Measurements from ENCODE around the gene RAB4B. TPM values are rescaled to one million over a fixed set of nuclear protein-coding genes. Genes with fewer than 3 reads are reported as not detected.
"Not testable (repeated sequence)": the region's sequence is repeated elsewhere in the genome, so short reads cannot be mapped to it uniquely, and the experiment has no call there.

RAB4B gene
- total RNA-seq, 2 experiments from 2014 or later, result 26.6 to 26.9 TPM

DNA sequence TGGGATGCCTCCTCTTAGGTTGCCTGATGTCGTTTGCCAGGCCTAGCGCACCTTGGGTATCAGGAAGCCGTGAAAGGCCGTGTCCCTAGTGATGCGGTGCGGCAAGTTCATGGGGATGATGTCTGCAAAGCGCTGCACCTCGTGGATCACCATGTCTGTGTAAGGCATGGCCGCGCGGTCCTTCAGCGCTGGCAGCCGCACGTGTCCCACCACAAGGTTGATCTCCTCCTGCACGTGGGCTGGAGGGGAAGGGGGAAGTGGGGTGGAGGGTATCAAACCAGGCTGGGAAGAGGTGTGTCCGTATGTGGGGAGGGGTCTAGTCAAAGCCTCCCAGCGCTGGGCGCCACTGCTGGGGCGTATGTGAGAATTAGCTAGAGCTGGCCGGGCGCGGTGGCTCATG, 44.1 kb downstream of the RAB4B start:
- Mint-ChIP-seq H3K4me1 (ENCODE audit: low read depth) (peaks cover 38% of the 10 kb centered on the region), H3K4me3 (no peak overlapping the region), H3K27ac (no peak overlapping the region), H3K36me3 (ENCODE audit: low read depth) (peaks cover 5% of the 10 kb centered on the region), H3K9me3 (peaks cover 2% of the 10 kb centered on the region), H3K27me3 (no peaks in the 10 kb centered on the region)
- Histone ChIP-seq H3K27ac (ENCODE audit: low read depth in 1 of 2, low read length in 2 of 2) (no peak overlapping the region), H3K27me3 (ENCODE audit: control insufficient read depth in 1 of 2, insufficient read depth in 2 of 2, low read length in 2 of 2) (no peaks in the 10 kb centered on the region), H3K4me3 (ENCODE audit: low read length) (no peak overlapping the region), H3K9me3 (ENCODE audit: control insufficient read depth in 1 of 2, insufficient read depth in 1 of 2, low read length in 2 of 2) (no peaks in the 10 kb centered on the region), H3K36me3 (ENCODE audit: insufficient read depth, low read length) (no peaks in the 10 kb centered on the region), H3K4me1 (ENCODE audit: insufficient read depth, low read length) (peaks cover 47% of the 10 kb centered on the region)
- peak in 1 of 14 experiments; percentile 17 for DNase-seq
- intact Hi-C loops (cut with DNase I, micrococcal nuclease), result no loop called here
- TF ChIP-seq CTCF (IDR thresholded peaks at IDR 0.05), result no peak
- CTCF ChIA-PET, result no interaction called here
- ATAC-seq (ENCODE audit: poor library complexity), result no peak
- POLR2A ChIA-PET, result no interaction called here

DNA sequence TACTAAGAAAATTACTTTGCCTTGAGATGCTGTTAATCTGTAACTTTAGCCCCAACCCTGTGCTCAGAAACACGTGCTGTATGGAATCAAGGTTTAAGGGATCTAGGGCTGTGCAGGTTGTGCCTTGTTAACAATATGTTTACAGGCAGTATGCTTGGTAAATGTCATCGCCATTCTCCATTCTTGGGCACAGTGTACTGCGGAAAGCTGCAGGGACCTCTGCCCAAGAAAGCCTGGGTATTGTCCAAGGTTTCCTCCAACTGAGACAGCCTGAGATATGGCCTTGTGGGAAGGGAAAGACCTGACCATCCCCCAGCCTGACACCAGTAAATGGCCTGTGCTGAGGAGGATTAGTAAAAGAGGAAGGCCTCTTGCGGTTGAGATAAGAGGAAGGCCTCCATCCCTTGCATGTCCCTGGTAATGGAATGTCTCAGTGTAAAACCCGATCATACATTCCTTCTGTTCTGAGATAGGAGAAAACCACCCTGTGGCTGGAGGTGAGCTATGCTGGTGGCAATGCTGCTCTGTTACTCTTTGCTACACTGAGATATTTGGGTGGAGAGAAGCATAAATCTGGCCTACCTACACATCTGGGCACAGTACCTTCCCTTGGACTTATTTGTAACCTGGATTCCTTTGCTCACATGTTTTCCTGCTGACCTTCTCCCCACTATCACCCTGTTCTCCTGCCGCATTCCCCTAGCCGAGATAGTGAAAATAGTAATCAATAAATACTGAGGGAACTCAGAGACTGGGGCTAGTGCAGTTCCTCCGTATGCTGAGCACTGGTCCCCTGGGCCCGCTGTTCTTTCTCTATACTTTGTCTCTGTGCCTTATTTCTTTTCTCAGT, 44.9 kb downstream of the RAB4B start:
- ATAC-seq (ENCODE audit: poor library complexity); CTCF ChIA-PET; H3K9me3 Mint-ChIP-seq; H3K9me3 ChIP-seq (ENCODE audit: control insufficient read depth in 1 of 2, insufficient read depth in 1 of 2, low read length in 2 of 2); H3K4me3 ChIP-seq (ENCODE audit: low read length); H3K36me3 ChIP-seq (ENCODE audit: insufficient read depth, low read length); POLR2A ChIA-PET; H3K36me3 Mint-ChIP-seq (ENCODE audit: low read depth); H3K4me3 Mint-ChIP-seq; H3K27me3 ChIP-seq (ENCODE audit: control insufficient read depth in 1 of 2, insufficient read depth in 2 of 2, low read length in 2 of 2); intact Hi-C loops (cut with DNase I, micrococcal nuclease); H3K27me3 Mint-ChIP-seq; H3K27ac ChIP-seq (ENCODE audit: low read depth in 1 of 2, low read length in 2 of 2): not testable (repeated sequence)
- peak in 1 of 14 experiments; percentile 30 for DNase-seq
- Mint-ChIP-seq H3K27ac (peak overlapping the region; percentile 0), H3K4me1 (ENCODE audit: low read depth) (peaks cover 37% of the 10 kb centered on the region)
- peaks cover 48% of the 10 kb centered on the region for H3K4me1 ChIP-seq (ENCODE audit: insufficient read depth, low read length)

DNA sequence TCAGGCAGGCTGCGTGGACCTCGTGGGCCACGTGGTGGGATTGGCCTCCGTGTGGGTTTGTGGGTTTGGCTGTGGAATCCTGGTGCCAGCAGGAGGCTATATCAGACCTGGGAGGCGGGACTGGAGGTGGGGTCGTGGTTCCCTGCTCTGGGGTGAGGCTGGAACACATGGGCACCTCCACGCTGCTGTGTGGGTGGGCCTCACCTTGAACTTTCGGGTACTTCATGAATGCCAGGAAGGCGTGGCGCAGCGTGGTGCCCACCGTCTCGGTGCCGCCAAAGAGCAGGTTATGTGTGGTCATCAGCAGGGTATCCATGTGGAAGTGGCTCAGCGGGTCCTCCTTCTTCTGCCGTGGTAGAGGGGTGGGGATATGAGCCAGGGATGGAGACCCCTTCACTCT, 46.9 kb downstream of the RAB4B start:
- H3K36me3 Mint-ChIP-seq (ENCODE audit: low read depth); H3K4me3 Mint-ChIP-seq; POLR2A ChIA-PET; ATAC-seq (ENCODE audit: poor library complexity); CTCF ChIA-PET; H3K4me3 ChIP-seq (ENCODE audit: low read length); H3K27me3 Mint-ChIP-seq; H3K27me3 ChIP-seq (ENCODE audit: control insufficient read depth in 1 of 2, insufficient read depth in 2 of 2, low read length in 2 of 2); intact Hi-C loops (cut with DNase I, micrococcal nuclease); H3K27ac ChIP-seq (ENCODE audit: low read depth in 1 of 2, low read length in 2 of 2); H3K36me3 ChIP-seq (ENCODE audit: insufficient read depth, low read length); H3K9me3 Mint-ChIP-seq; H3K9me3 ChIP-seq (ENCODE audit: control insufficient read depth in 1 of 2, insufficient read depth in 1 of 2, low read length in 2 of 2): not testable (repeated sequence)
- DNase-seq, result peak in 1 of 14 experiments; percentile 19
- peaks cover 28% of the 10 kb centered on the region for H3K4me1 ChIP-seq (ENCODE audit: insufficient read depth, low read length)
- Mint-ChIP-seq H3K4me1 (ENCODE audit: low read depth) (peaks cover 24% of the 10 kb centered on the region), H3K27ac (peak overlapping the region; percentile 0)

GRCh38 chr19:40825460-40826095, 47.5 kb downstream of the RAB4B start:
- H3K9me3 ChIP-seq (ENCODE audit: control insufficient read depth in 1 of 2, insufficient read depth in 1 of 2, low read length in 2 of 2); H3K9me3 Mint-ChIP-seq; H3K27me3 Mint-ChIP-seq; CTCF ChIA-PET; POLR2A ChIA-PET; ATAC-seq (ENCODE audit: poor library complexity); H3K4me3 Mint-ChIP-seq; H3K36me3 ChIP-seq (ENCODE audit: insufficient read depth, low read length); H3K27me3 ChIP-seq (ENCODE audit: control insufficient read depth in 1 of 2, insufficient read depth in 2 of 2, low read length in 2 of 2); H3K27ac ChIP-seq (ENCODE audit: low read depth in 1 of 2, low read length in 2 of 2); DNase-seq; H3K36me3 Mint-ChIP-seq (ENCODE audit: low read depth); H3K4me3 ChIP-seq (ENCODE audit: low read length): not testable (repeated sequence)
- intact Hi-C loops (cut with DNase I, micrococcal nuclease), result loop anchor here in 1 of 2 experiments (2.0 kb wide), 1 partner anchor 437 kb away; no protein-coding TSS in a partner anchor
- H3K4me1 ChIP-seq (ENCODE audit: insufficient read depth, low read length), result peaks cover 26% of the 10 kb centered on the region
- Mint-ChIP-seq H3K27ac (peak overlapping the region; percentile 76), H3K4me1 (ENCODE audit: low read depth) (peaks cover 23% of the 10 kb centered on the region)

- H3K4me3 Mint-ChIP-seq; ATAC-seq (ENCODE audit: poor library complexity); H3K4me3 ChIP-seq (ENCODE audit: low read length); H3K36me3 ChIP-seq (ENCODE audit: insufficient read depth, low read length); H3K9me3 ChIP-seq (ENCODE audit: control insufficient read depth in 1 of 2, insufficient read depth in 1 of 2, low read length in 2 of 2); DNase-seq; H3K27me3 ChIP-seq (ENCODE audit: control insufficient read depth in 1 of 2, insufficient read depth in 2 of 2, low read length in 2 of 2); H3K9me3 Mint-ChIP-seq; H3K36me3 Mint-ChIP-seq (ENCODE audit: low read depth); CTCF ChIA-PET; H3K27me3 Mint-ChIP-seq; H3K27ac ChIP-seq (ENCODE audit: low read depth in 1 of 2, low read length in 2 of 2): not testable (repeated sequence)
- POLR2A ChIA-PET, result interaction anchor here (0.6 to 1.5 kb wide), 4 partner anchors 28 to 436 kb away, joined by 3 to 8 read pairs (median 5); partner anchors contain the start of genes EGLN2 and RAB4B
- H3K27ac Mint-ChIP-seq, result peak overlapping the region; percentile 85
- peaks cover 26% of the 10 kb centered on the region for H3K4me1 ChIP-seq (ENCODE audit: insufficient read depth, low read length)
- intact Hi-C loops (cut with DNase I, micrococcal nuclease), result loop anchor here in 1 of 2 experiments (2.0 kb wide), 1 partner anchor 436 kb away; no protein-coding TSS in a partner anchor
- peaks cover 23% of the 10 kb centered on the region for H3K4me1 Mint-ChIP-seq (ENCODE audit: low read depth)
Observed at GRCh38 chr19:40826312-40826698, 48.3 kb downstream of the RAB4B start.

- H3K27me3 Mint-ChIP-seq; H3K36me3 Mint-ChIP-seq (ENCODE audit: low read depth); H3K4me3 ChIP-seq (ENCODE audit: low read length); H3K9me3 Mint-ChIP-seq; H3K36me3 ChIP-seq (ENCODE audit: insufficient read depth, low read length); H3K9me3 ChIP-seq (ENCODE audit: control insufficient read depth in 1 of 2, insufficient read depth in 1 of 2, low read length in 2 of 2); CTCF ChIA-PET; H3K27me3 ChIP-seq (ENCODE audit: control insufficient read depth in 1 of 2, insufficient read depth in 2 of 2, low read length in 2 of 2): not testable (repeated sequence)
- intact Hi-C loops (cut with DNase I, micrococcal nuclease), result loop anchor here in 1 of 2 experiments (2.0 kb wide), 1 partner anchor 436 kb away; no protein-coding TSS in a partner anchor
- Mint-ChIP-seq H3K27ac (peak overlapping the region; percentile 85), H3K4me1 (ENCODE audit: low read depth) (peaks cover 24% of the 10 kb centered on the region), H3K4me3 (peak overlapping the region; percentile 32)
- Histone ChIP-seq H3K4me1 (ENCODE audit: insufficient read depth, low read length) (peaks cover 26% of the 10 kb centered on the region), H3K27ac (ENCODE audit: low read depth in 1 of 2, low read length in 2 of 2) (peak overlapping the region in 1 of 2 donors; percentile 49)
- DNase-seq (peak; percentile 44 to 93 (median 65)), ATAC-seq (ENCODE audit: poor library complexity) (peak; percentile 92)
- POLR2A ChIA-PET, result interaction anchor here (0.6 to 1.5 kb wide), 5 partner anchors 28 to 435 kb away, joined by 3 to 8 read pairs (median 4); partner anchors contain the start of genes EGLN2 and RAB4B
Observed at GRCh38 chr19:40826699-40827385, 48.8 kb downstream of the RAB4B start.
